Hematopoietic multipotent progenitor cell treated with erythropoietin and hydrocortisone succinate and interleukin-3 and kit ligand, for 8 days (in vitro differentiated cells): ENCODE results near the gene USP9X.
A peak's percentile ranks its signal among the peaks of the same experiment; 100 is the strongest.
"Not testable (repeated sequence)": the region's sequence is repeated elsewhere in the genome, so short reads cannot be mapped to it uniquely, and the experiment has no call there.

Experiments used
- DNase-seq: peaks from one replicate; pipeline ENCODE4 v3.0.0-alpha.2; 2015

Gene USP9X

DNA sequence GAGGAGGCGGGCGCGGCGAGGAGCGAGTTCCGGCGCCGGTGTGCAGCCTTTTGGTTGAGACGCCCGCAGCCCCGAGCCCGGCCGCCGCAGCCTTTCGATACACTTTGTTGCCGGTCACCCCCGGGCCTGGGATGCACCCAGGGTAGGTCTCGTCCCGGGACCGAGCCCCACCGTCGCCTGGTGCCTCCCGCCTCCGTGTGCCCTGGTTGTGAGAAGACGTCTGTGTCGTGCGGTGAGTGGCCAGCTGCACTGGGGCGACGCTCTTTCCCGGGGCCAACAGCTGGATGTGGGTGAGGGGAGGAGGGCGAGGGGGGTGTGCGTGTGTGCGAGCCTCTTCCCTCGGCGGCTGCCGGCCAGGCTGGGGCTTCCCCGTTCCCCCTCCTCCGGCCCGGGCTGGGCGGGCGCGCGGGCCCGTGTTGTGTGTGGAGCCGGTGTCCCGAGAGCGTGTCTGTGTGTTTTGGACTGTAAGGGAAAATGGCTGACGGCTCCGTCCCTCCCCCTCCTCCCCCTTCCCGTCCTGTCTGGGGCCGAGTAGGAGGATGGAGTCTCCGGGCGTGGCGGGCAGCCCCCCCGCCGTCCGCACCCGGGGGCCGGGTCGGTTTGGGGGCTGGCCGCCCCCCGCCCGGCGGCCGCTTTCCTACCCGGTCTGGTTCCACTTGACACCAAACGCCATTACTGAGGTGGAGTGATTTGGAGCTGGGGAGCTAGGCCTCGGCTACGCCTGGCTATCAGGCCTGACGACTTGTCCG, 807 bp downstream of the USP9X start:
- peak; percentile 12 for DNase-seq

DNA sequence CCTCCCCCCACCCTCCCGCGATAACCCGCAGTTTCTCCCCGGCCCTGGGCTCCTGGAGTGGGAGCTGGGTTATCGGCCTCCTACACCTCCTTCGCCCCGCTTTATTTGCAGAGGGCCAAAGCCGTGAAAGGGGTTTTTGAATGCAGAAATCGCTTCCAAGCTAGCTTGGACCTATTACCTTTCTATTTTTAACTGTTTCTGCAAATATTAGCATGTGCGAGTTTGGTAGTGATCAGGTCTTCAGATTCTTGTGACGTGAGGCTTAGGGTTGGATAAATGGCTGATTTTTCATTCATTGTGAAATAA, 1.3 kb downstream of the USP9X start:
- peak; percentile 71 for DNase-seq

DNA sequence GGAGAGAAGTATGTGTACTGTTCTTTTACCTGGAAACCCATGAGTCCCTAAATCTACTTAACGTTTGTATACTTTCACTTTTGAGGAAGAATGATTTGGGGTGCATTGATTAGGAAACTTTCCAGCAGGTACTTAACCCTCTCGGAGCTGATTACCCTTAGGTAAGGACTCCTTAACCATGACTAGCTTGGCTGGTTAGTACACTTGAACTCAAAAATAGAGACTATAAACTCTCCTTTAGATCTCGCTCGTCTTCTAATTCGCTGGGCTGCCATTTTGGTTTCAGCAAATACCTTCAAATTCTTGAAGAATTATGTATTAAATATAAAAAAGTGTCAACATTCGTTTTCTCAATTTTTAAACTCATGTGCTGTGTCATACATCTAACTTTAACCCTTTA, 2.0 kb downstream of the USP9X start:
- no peak for DNase-seq

DNA sequence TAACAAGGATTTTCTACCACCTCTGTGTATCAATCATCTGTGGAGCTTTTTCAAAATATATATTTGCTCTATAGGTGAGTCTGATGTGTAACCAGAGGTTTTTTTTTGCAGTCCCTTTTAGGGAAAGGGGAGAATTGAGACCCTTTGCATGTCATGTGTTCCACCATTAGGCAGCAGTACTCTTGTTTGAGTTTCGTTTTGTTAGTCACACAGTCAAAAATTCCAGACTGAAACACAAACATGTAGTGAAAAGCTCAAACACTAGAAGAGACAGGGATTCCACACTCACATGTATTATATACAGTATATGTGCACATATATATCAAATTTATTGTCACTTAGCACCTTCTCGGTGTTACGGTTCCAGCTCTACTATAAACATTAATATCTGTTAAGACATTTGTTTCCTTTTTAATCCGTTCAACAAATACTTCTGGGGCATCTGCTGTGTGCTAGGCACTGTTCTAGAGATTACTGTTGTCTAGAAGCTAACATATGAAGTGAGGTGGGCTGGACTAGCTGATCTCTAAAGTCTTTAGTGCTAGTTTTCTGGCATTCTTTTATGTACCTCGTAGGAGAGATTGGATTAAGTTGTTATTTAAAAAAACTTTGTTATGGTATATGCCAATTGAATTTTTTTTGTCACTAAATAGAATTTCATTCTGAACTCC, 5.5 kb downstream of the USP9X start:
- no peak for DNase-seq

DNA sequence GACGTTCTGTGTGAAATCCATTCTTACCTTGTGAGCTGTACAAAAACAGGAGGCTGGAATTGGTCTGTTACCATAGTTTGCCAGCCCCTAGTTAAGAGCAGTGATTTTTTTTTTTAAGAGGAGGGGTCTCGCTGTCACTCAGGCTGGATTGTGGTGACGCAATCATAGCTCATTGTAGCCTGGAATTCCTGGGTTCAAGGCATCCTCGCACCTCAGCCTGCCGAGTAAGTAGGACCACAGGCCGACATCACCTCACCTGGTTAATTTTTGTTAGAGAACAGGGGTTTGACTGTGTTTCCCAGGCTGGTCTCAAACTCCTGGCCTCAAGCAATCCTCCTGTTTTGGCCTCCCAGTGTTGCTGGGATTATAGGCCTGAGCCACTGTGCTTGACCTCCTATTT, 7.5 kb downstream of the USP9X start:
- DNase-seq = no peak

DNA sequence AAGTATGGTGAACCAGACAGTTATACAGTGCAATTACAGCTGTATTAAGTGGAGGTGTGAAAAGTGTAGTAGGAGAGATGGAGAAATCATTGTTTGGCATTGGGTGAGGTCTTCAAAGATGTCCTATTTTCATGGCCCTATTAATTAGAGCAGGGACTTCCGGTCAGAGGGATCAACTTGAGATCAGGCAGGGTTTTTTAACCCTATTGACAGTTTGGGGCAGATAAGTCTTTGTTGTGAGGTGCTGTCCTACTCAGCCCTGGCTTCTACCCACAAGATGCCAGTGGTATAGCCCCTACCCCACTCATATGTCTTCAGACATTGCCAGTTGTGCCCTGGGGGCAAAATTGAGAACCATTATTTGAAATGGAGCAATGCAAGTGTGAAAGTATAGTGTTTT, 9.9 kb downstream of the USP9X start:
- DNase-seq = no peak

DNA sequence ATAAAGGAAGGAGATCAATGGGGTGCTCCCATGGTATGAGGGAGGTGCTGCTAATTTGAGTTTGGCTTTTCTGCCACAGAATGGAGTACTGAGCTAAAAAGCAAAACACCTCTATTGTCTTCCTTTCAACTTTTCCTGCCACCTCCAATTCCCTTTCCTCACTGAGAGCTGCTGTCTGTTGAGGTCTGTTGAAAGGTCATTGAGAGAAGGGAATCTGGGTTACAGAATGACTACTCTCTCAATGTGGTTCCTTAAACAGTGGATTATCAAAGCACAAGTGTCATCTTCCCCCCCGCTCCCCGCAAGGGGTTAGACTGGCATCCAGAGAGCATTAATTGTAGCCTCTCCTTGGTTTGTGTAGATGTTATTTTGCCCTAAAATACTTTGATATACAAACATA, 10.7 kb downstream of the USP9X start:
- no peak for DNase-seq

DNA sequence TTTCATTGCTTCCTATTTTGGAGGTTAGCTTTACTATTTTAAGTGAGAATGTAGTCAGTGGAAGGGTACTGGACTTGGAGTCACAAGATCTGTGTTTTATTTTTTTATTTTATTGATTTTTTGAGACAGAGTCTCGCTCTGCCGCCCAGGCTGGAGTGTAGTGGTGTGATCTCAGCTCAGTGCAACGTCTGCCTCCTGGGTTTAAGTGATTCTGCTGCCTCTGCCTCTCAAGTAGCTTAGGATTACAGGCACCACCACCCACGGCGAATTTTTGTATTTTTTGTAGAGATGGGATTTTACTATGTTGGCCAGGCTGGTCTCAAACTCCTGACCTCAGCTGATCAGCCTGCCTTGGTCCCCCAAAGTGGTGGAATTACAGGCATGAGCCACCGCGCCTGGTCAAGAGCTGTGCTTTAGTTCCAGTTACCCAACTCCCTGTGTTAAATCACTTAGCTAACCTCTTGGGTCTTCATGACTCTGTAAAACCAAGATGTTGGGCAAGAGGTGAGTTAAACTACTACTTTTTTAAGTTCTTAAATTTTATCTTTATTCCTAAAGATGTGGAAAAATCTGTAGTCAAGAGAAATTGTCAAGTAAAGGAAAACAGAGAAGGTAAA, 11.2 kb downstream of the USP9X start:
- no peak for DNase-seq

DNA sequence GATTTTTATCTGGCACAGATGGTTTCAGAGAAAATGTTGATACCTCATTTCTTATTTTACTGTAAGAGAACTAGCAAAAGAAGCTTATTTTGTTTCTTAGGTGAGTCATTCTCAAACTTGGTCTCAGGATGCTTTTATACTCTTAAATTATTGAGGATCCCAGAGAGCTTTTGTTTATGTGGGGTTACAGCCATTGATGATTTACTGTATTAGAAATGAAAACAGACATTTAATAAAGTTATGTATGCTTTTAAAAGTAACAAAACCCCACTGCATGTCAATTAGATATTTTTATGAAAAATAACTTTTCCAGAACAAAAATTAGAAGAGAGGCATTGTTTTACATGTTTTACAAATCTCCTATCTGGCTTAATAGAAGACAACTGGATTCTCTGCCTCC, 12.1 kb downstream of the USP9X start:
- DNase-seq = no peak

DNA sequence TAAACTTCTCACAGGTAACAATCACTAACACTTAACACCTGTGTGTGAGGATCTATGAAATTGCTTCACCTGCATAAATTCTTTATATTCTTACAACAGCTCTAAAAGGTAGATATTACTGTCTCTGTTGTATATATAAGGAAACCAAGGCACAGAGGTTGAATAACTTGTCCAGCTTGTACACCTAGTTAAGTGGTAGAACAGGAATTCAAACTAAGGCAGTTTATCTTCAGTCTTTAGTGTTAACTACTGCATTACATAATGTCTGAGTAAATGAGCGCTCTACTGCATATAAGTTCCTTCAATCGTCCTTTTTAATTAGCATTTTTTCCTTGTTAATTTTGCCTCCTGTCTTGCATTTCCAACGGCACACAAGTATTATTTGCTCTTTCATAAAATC, 15.0 kb downstream of the USP9X start:
- DNase-seq = no peak

DNA sequence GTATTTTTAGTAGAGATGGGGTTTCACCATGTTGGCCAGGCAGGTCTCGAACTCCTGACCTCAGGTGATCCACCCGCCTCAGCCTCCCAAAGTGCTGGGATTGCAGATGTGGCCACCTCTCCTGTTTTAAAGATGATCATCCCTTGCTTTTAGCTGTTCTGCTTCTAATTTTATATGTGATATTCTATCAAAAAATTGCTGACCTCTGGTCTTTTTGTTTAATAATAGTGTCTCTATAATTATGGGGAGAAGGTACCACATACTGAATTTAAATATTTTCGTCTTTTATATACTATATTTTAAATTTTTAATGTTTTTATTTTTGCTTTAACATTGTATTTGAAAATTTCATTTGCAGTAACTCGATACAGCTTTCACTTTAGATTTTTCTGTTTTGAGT, 15.6 kb downstream of the USP9X start:
- no peak for DNase-seq

DNA sequence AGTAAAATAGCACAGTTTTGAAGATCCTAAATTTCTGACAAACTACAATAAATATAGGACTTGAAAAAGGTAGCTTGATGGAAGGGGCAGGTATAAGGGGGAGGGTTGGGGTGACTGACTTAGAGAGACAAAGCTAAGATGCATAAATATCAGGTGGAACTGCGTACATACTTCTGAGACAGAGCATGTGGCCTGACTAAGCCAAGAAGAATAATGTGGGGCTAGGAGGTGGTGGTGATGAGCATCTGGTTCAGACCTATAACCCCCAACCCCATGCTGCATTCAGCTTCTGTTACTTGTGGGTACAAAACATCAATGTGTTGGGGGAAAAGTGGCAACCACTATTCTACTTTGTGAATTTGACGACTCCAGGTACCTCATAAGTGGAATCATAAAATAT, 19.8 kb downstream of the USP9X start:
- DNase-seq = no peak

DNA sequence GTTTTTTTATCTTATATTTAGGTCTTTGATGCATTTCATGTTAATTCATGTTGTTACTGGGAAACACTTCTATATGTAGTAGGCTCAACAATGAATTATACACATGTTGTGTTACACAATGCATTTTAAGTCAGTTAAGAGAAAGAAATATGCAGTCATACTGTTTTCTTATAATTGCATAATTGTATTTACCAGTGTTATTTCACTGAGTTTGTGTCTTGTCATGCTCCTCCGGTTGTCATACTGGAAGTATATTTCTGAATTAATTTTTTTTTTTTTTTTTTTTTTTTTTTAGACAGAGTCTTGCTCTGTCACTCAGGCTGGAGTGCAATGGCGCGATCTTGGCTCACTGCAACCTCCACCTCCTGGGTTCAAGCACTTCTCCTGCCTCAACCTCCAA, 21.0 kb downstream of the USP9X start:
- DNase-seq = not testable (repeated sequence)

DNA sequence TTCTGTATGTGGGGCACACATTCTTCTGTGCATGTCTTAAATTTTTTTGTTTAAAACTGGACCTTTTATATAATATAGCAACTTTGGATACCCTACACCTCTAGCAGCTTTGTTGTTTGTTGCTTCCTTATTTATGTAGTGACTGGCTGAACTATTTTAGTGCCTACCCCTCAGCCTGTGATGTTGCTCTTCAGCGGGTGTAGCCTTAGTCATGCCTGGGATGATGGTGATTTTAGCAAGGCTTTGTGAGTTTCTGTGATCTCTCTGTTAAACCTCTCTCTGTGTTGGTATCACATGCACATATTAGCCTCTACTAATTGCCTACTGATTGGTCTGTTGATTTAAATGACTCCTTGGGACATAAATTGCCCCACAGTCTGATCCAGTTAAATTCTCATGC, 22.8 kb downstream of the USP9X start:
- no peak for DNase-seq

DNA sequence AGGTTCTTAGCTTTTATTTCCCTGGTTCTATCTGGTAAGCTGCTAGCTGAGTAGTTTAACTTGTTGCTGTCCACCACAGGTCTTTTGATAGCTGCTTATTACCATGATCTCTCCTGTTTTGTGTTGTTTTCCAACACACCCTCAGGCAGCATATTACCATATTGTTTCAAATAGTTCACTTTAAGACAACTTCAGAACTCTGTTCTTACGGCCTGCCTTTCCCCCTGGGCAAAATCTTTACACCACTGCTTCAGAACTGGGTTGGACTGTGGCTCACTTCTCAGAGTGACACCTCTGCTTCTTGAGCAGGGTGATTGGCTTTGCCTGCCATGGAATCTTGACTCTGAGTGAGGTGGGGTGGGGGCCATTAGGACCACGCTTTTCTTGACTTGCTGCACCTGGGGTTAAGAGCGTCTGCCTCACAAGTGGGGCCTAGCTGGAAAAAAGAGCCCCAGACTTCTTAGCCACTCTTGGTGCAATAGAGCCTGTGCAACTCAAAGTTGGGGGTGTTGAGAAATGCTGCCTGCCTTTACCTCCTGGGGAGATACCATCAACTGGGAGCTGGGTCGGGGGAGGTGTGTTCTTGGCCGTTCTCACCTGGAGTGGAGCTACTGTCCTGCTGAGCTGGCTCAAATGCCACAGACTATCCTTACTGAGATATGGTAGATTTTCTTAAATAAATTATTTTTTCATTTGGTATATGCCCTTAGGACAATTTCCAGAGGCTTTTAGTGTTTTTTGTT, 23.4 kb downstream of the USP9X start:
- no peak for DNase-seq

DNA sequence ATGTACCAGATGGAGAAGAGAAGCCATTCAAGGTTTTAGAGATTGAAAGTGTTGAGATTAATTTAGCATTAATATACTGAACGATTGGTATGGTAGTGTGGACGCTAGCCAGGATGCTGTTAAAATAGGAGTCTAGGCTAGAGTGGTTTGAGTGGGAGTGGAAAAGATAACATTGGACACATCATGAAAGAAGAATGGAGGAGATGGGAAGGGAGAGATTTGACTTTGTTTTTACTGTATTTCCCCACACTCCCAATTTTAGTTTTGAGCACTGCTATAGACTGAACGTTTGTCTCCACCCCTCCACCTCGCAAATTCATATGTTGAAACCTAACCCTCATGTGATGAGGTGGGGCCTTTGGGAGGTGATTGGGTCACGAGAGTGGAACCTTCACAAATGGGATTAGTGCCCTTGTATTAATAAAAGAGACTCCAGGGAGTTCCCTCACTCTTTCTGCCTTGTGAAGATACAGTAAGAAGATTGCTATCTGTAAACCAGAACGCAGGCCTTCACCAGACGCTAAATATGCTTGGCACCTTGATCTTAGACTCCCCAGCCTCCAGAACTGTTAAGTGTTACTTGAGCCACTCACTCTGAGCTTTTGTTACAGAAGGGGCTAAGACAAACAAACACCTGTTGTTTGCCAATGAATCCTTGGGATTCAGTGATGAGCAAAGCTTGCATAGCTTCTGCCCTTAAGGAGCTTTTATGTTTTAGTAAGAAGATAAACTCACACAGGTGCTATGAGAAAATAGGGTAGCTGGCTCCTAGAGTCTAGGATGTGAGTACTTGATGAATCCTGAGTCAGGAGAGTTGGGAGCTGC, 25.8 kb downstream of the USP9X start:
- DNase-seq = peak; percentile 71

DNA sequence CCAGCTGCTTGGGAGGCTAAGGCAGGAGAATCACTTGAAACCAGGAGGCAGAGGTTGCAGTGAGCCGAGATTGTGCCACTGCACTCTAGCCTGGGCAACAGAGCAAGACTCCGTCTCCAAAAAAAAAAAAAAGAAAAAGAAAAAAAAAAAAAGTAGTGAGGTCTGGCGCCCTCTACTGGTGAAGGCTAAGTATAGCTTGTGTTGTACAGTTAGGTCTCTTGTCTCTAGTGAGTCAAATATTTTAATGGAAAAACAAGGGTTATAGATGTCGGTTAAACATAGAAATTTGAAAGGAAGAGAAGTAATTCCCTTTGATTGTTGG, 29.8 kb downstream of the USP9X start:
- DNase-seq = peak; percentile 67

DNA sequence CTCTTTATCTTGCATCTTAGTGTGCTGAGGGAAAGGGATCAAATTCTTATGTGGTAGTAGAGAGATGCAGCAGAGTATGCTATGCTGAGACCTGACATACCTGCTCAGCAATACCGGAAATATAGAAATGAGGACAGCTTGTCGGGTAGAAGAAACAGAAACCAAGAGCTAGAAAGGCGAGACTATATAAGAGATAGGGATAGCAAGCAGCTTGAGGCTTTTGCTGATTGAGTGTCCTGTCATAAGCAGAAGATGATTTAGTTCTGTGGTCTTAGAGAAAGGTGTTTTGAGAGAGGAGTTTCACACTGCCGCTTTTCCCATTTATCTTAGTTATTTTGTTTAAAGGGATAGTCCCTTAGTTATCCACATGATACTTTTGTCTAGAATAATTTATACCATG, 31.7 kb downstream of the USP9X start:
- peak; percentile 12 for DNase-seq

DNA sequence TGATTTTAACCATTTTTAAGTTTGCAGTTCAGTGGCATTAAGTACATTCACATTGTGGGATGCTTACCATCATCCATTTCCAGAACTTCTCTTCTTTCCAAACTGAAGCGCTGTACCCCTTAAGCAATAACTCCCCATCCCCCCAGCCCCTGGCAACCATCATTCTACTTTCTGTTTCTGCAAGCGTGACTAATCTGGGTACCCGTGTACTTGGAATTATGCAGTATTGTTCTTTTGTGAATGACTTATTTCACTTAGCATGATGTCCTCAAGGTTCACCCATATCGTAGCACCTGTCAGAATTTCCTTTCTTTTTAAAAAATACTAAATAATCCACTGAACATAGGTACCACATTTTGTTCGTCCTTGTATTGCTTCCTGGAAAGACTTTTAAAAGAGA, 32.9 kb downstream of the USP9X start:
- DNase-seq = no peak

DNA sequence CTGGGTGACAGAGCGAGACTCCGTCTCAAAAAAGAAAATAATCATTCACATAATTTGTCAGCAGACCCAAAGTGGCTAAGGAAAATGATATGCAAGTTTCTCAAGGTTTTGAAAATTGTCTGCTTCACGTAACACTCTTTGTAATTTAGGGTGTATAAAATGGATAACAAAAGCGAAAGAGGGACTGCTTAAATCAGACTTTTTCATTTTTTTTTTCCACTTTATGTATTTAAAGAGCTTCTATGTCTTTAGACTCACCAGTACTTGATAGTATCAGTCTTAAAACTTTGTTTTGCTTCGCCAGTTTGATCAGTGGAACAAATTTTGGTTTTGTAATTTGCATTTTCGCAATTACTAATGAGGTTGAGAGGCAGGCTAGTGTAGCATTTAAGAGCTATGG, 34.6 kb downstream of the USP9X start:
- no peak for DNase-seq

DNA sequence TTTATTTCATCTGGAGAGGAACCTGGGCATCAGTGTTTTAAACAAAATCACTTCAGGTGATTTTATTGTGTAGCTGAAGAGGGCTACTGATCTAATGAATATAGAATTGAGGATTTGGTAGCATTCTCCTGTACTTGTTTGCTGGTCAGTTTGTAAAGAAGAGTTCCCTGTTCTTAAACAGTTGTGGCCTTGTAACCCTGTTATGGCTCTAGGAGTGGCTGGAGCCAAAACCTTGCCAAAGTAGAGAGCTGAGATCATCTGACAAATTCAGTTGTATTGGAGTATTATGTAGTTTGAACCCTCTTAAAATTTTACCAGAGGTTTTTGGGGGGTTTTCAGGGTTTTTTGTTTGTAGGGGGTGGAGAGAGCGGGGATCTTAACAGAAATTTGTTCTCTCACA, 36.5 kb downstream of the USP9X start:
- no peak for DNase-seq

DNA sequence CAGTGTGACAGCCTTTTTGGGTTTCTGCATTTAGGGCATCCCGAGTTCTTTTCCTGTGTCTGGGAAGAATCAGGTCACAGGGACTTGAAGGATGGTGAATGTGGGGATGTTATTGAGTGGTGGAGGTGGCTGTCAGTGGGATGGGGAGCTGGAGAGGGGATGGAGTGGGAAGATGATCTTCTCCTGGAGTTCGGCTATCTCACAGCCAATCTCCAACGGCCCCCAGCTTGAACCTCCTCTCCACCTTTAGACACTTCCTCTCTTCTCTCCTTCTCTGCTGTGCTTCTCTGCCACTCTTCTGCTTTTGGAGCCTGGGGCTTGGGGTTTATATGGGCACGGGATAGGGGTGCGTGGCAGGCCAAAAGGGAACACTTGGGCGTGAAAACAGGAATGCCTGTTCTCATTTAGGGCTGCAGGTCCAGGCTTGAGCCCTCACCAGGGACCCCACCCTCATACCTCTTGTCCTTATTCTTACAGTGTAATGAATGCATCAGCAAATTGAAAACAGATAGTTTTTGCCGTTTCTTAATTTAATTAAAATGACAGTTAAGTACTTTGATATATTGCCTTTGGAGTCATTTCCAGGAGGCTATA, 37.5 kb downstream of the USP9X start:
- no peak for DNase-seq
